K562 (cell line): ENCODE measurements around the gene DAPK1. TPM values are rescaled to one million over a fixed set of nuclear protein-coding genes. Genes with fewer than 3 reads are reported as not detected.

Experiments used
- ETV5 ChIP-seq: sonication (generic); formaldehyde crosslinking; IDR thresholded peaks from 2 replicates; pipeline ENCODE4 v1.4.0; 2020; ENCODE audit warnings: low read depth, mild to moderate bottlenecking, missing genetic modification reagents
- HDAC1 ChIP-seq, 2 experiments: fragments of 450-650 bp; IDR thresholded peaks; 2 replicates each; pipeline ENCODE4 v1.6.1; 2016 to 2017; ENCODE audit warnings: inconsistent platforms in 1 of 2, mild to moderate bottlenecking in 1 of 2, moderate library complexity in 1 of 2
- SMAD1 ChIP-seq: fragments of 150-350 bp; IDR thresholded peaks from 2 replicates; pipeline ENCODE4 v1.6.1; 2014; ENCODE audit warnings: low read length, low read depth; ENCODE audit not compliant: partially characterized antibody
- SNRNP70 ChIP-seq: fragments of 200-400 bp; formaldehyde crosslinking; optimal IDR thresholded peaks from 2 replicates; pipeline ENCODE3; 2017; ENCODE audit warnings: low read depth, low read length
- polyA plus RNA-seq, 8 experiments: library from polyadenylated mRNA; depleted of rRNA in 4 of 8; stranded (reverse) in 5 of 8; unstranded in 3 of 8; fragments of >200 nt; fragmentation: Nextera tagmentation in 2 of 8; fragmentation: Illumina TruSeq in 1 of 8; extraction: Ambion mirVana in 2 of 8; extraction: Trizol in 1 of 8; gene quantifications; 2 replicates each; pipeline versions ENCODE4 v1.2.1 to v1.2.3, GENCODE V29; 2011 to 2014; ENCODE audit warnings: inconsistent platforms in 1 of 8, missing spikeins in 1 of 8
- total RNA-seq, 7 experiments: library from RNA; depleted of rRNA in 6 of 7; stranded (reverse); fragments of >200 nt in 6 of 7; fragmentation: Illumina TruSeq in 2 of 7; extraction: Trizol in 2 of 7; gene quantifications; 2 replicates each; pipeline versions ENCODE4 v1.2.1 to v1.2.3, GENCODE V29; 2011 to 2021; ENCODE audit warnings: low replicate concordance in 1 of 7
- TF ChIP-seq, protein P1 (sequence below), 2 experiments: fragments of 450-650 bp in 1 of 2; sonication (generic) in 1 of 2; formaldehyde crosslinking in 1 of 2; IDR thresholded peaks; 2 replicates each; pipeline versions ENCODE4 v1.7.1 to v1.9.0; 2016 to 2022; ENCODE audit warnings: inconsistent platforms in 1 of 2, mild to moderate bottlenecking in 1 of 2, missing genetic modification reagents in 1 of 2
- TF ChIP-seq, protein P2 (sequence below), 2 experiments: fragments of 450-650 bp; formaldehyde crosslinking in 1 of 2; IDR thresholded peaks; 2 replicates each; pipeline versions ENCODE4 v1.4.0 to v1.6.1; 2014 to 2020; ENCODE audit warnings: mild to moderate bottlenecking in 2 of 2, borderline replicate concordance in 1 of 2, low read depth in 1 of 2

DAPK1 gene
- total and polyA plus RNA-seq, 9 of the 15 experiments (the other 6 are each of a cell fraction or from before 2014, with no cell fraction given): 1.7 to 26.4 (median 15.8) TPM

DNA sequence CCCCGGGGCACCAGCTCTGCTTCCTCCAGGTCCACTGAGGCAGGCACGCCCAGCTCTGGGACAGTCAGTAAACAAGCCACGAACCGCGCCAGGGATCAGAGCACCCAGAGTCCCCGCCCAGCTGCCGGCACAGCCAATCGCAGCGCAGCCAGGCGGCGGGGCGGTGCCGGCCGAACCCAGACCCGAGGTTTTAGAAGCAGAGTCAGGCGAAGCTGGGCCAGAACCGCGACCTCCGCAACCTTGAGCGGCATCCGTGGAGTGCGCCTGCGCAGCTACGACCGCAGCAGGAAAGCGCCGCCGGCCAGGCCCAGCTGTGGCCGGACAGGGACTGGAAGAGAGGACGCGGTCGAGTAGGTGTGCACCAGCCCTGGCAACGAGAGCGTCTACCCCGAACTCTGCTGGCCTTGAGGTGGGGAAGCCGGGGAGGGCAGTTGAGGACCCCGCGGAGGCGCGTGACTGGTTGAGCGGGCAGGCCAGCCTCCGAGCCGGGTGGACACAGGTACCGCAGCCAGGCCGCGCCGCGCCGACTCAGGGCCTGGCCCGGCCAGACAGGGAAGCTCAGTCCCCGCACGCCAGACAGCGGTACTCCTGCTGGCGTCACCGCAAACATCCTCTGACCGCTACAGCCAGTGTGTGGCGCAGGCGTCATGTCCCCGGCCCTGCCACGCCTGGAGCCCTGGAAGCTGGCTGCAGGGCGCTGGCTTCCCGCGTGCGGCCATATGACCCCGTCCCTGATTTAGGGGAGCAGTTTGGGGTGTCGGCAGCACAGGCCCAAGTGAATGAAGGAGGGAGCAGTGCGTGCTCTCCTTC is 228.4 kb downstream of the DAPK1 start, which contains the start of gene CTSL (continued):
- TF ChIP-seq, protein P1, sequence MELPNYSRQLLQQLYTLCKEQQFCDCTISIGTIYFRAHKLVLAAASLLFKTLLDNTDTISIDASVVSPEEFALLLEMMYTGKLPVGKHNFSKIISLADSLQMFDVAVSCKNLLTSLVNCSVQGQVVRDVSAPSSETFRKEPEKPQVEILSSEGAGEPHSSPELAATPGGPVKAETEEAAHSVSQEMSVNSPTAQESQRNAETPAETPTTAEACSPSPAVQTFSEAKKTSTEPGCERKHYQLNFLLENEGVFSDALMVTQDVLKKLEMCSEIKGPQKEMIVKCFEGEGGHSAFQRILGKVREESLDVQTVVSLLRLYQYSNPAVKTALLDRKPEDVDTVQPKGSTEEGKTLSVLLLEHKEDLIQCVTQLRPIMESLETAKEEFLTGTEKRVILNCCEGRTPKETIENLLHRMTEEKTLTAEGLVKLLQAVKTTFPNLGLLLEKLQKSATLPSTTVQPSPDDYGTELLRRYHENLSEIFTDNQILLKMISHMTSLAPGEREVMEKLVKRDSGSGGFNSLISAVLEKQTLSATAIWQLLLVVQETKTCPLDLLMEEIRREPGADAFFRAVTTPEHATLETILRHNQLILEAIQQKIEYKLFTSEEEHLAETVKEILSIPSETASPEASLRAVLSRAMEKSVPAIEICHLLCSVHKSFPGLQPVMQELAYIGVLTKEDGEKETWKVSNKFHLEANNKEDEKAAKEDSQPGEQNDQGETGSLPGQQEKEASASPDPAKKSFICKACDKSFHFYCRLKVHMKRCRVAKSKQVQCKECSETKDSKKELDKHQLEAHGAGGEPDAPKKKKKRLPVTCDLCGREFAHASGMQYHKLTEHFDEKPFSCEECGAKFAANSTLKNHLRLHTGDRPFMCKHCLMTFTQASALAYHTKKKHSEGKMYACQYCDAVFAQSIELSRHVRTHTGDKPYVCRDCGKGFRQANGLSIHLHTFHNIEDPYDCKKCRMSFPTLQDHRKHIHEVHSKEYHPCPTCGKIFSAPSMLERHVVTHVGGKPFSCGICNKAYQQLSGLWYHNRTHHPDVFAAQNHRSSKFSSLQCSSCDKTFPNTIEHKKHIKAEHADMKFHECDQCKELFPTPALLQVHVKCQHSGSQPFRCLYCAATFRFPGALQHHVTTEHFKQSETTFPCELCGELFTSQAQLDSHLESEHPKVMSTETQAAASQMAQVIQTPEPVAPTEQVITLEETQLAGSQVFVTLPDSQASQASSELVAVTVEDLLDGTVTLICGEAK (IDR thresholded peaks at IDR 0.05): peak; percentile 20; the same call in 1 of the 2 replicates
- TF ChIP-seq, protein P1 (CRISPR knock-in tag; IDR thresholded peaks at IDR 0.05): no peak
- TF ChIP-seq, protein P2, sequence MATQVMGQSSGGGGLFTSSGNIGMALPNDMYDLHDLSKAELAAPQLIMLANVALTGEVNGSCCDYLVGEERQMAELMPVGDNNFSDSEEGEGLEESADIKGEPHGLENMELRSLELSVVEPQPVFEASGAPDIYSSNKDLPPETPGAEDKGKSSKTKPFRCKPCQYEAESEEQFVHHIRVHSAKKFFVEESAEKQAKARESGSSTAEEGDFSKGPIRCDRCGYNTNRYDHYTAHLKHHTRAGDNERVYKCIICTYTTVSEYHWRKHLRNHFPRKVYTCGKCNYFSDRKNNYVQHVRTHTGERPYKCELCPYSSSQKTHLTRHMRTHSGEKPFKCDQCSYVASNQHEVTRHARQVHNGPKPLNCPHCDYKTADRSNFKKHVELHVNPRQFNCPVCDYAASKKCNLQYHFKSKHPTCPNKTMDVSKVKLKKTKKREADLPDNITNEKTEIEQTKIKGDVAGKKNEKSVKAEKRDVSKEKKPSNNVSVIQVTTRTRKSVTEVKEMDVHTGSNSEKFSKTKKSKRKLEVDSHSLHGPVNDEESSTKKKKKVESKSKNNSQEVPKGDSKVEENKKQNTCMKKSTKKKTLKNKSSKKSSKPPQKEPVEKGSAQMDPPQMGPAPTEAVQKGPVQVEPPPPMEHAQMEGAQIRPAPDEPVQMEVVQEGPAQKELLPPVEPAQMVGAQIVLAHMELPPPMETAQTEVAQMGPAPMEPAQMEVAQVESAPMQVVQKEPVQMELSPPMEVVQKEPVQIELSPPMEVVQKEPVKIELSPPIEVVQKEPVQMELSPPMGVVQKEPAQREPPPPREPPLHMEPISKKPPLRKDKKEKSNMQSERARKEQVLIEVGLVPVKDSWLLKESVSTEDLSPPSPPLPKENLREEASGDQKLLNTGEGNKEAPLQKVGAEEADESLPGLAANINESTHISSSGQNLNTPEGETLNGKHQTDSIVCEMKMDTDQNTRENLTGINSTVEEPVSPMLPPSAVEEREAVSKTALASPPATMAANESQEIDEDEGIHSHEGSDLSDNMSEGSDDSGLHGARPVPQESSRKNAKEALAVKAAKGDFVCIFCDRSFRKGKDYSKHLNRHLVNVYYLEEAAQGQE (IDR thresholded peaks at IDR 0.05; ENCODE audit: borderline replicate concordance): peak; percentile 93
- TF ChIP-seq, protein P2 (CRISPR knock-in tag; IDR thresholded peaks at IDR 0.05; ENCODE audit: low read depth): no peak
- TF ChIP-seq SNRNP70 (no peak), SMAD1 (peak; percentile 9), HDAC1 (IDR thresholded peaks at IDR 0.05) (peak in 1 of 2 experiments; percentile 31; a peak in 1 of 4 replicates), ETV5 (peak; percentile 69)
